ENCODE results near the gene SNORC. TPM values are rescaled to one million over a fixed set of nuclear protein-coding genes. Genes with fewer than 3 reads are reported as not detected.
"Not testable (repeated sequence)": the region's sequence is repeated elsewhere in the genome, so short reads cannot be mapped to it uniquely, and the experiment has no call there.

Gene SNORC
- total RNA-seq, 2 donors from 2014 or later, result 1.8 TPM; not detected in 1

DNA sequence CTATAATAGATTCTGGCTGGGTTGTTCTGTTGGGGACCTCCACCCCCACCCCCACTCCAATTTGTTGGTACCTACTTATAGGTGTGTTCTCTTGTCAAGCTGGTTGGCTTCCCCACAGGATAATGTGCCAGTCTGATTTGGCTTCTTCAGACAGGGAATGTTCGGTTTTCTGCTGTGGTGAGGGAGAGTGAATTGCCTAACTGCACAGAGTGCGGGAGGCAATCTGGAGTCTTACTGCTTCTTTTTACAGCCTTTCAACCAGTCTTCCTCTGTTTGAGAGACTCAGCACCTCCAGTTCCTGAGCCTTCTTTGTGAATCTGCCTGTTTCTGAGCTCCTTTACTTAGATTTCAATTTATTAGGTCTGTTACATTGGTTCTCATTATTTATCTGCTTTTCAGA is 27.4 kb upstream of the SNORC start:
- no peak overlapping the region for H3K4me3 ChIP-seq
- peaks cover 31% of the 10 kb centered on the region for H3K4me1 ChIP-seq
- 58 to 69% methylated on average over 2 of the region's 2 CpGs for WGBS, 2 donors
- ATAC-seq (no peak), DNase-seq (no peak)
- H3K36me3 ChIP-seq (replicated peaks in 1 of 2; ENCODE audit: insufficient read depth in 1 of 2, low read depth in 2 of 2), result peaks cover 4 to 26% of the 10 kb centered on the region in 2 donors
- no peaks in the 10 kb centered on the region for H3K9me3 ChIP-seq
- intact Hi-C loops (cut with DNase I), result no loop called here
- TF ChIP-seq POLR2A (IDR thresholded peaks at IDR 0.05), result no peak
- TF ChIP-seq, protein P1, sequence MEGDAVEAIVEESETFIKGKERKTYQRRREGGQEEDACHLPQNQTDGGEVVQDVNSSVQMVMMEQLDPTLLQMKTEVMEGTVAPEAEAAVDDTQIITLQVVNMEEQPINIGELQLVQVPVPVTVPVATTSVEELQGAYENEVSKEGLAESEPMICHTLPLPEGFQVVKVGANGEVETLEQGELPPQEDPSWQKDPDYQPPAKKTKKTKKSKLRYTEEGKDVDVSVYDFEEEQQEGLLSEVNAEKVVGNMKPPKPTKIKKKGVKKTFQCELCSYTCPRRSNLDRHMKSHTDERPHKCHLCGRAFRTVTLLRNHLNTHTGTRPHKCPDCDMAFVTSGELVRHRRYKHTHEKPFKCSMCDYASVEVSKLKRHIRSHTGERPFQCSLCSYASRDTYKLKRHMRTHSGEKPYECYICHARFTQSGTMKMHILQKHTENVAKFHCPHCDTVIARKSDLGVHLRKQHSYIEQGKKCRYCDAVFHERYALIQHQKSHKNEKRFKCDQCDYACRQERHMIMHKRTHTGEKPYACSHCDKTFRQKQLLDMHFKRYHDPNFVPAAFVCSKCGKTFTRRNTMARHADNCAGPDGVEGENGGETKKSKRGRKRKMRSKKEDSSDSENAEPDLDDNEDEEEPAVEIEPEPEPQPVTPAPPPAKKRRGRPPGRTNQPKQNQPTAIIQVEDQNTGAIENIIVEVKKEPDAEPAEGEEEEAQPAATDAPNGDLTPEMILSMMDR (IDR thresholded peaks at IDR 0.05), result no peak
- no peaks in the 10 kb centered on the region for H3K27me3 ChIP-seq
- H3K27ac ChIP-seq, result no peak overlapping the region

DNA sequence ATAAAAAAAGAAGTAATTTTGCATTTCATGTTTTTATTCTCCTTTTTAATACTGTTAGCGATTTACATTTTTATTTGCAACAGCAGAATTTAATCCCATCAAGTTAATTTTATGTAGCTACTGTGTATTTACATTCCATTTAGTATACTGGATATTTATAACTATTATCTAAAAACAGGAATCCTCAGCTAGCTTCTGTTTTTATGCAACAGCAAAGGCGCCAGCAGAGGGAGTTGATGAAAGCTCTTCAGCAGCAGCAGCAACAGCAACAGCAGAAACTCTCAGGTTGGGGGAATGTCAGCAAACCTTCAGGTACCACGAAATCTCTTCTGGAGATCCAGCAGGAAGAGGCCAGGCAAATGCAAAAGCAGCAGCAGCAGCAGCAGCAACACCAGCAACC is 26.2 kb upstream of the SNORC start:
- no peak for ATAC-seq
- Histone ChIP-seq H3K27ac (no peak overlapping the region), H3K4me3 (no peak overlapping the region), H3K9me3 (no peaks in the 10 kb centered on the region), H3K36me3 (replicated peaks in 1 of 2; ENCODE audit: insufficient read depth in 1 of 2, low read depth in 2 of 2) (peaks cover 4 to 35% of the 10 kb centered on the region in 2 donors), H3K27me3 (no peaks in the 10 kb centered on the region), H3K4me1 (peaks cover 20% of the 10 kb centered on the region)
- WGBS, 2 donors, result 86 to 87% methylated on average over 3 of the region's 3 CpGs
- no peak for TF ChIP-seq POLR2A (IDR thresholded peaks at IDR 0.05)
- TF ChIP-seq, protein P1 (IDR thresholded peaks at IDR 0.05), result no peak
- DNase-seq, result no peak
- intact Hi-C loops (cut with DNase I), result no loop called here

DNA sequence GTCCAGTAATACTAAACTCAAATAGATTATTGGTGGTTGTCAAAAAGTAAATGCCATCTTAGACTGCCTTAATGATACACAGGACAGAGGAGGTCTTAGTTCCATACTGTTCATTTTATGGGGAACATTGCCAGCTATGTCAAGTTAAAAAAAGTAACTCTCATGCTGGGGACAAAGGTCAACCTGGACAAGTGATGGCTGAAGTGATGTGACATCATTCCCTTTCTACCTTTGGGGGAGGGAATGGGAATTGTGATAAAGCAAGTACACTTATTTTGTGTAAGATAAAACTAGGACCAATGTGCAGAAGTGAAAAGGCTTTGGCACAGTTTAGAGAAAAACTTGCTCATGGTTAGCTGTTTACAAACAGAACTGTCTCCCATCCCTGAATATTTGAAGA is 24.0 kb upstream of the SNORC start:
- TF ChIP-seq, protein P1 (IDR thresholded peaks at IDR 0.05), result no peak
- no peak for TF ChIP-seq POLR2A (IDR thresholded peaks at IDR 0.05)
- Histone ChIP-seq H3K27ac (no peak overlapping the region), H3K4me3 (no peak overlapping the region), H3K27me3 (no peaks in the 10 kb centered on the region), H3K9me3 (no peaks in the 10 kb centered on the region), H3K4me1 (peaks cover 9% of the 10 kb centered on the region), H3K36me3 (replicated peaks in 1 of 2; ENCODE audit: insufficient read depth in 1 of 2, low read depth in 2 of 2) (peaks cover 8 to 45% of the 10 kb centered on the region in 2 donors)
- no peak for DNase-seq
- intact Hi-C loops (cut with DNase I), result no loop called here
- ATAC-seq, result peak; percentile 30

DNA sequence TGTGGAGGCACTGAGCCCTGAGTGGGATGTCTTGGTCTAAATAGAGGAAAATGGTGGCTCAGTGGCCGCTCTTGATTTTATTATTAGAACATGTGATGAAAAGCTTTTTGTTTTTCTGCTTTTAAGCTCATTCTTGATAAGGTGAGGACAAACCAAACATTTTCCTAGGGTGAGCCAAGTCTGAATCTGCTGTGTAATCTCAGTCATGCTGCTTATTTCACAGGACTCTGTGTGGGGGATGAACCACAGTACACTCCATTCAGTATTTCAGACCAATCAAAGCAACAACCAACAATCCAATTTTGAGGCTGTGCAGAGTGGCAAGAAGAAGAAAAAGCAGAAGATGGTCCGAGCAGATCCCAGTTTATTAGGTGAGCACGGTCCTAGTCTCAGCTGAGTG is 20.0 kb upstream of the SNORC start:
- Histone ChIP-seq H3K36me3 (replicated peaks in 1 of 2; ENCODE audit: insufficient read depth in 1 of 2, low read depth in 2 of 2) (peaks cover 4 to 42% of the 10 kb centered on the region in 2 donors), H3K4me1 (peaks cover 9% of the 10 kb centered on the region), H3K27ac (no peak overlapping the region), H3K9me3 (no peaks in the 10 kb centered on the region), H3K27me3 (no peaks in the 10 kb centered on the region), H3K4me3 (no peak overlapping the region)
- 69 to 76% methylated on average over 3 of the region's 3 CpGs for WGBS, 2 donors
- ATAC-seq (no peak), DNase-seq (no peak)
- no peak for TF ChIP-seq POLR2A (IDR thresholded peaks at IDR 0.05)
- TF ChIP-seq, protein P1 (IDR thresholded peaks at IDR 0.05), result no peak
- intact Hi-C loops (cut with DNase I), result loop anchor here (10.0 kb wide), 1 partner anchor 395 kb away; no protein-coding TSS in a partner anchor

DNA sequence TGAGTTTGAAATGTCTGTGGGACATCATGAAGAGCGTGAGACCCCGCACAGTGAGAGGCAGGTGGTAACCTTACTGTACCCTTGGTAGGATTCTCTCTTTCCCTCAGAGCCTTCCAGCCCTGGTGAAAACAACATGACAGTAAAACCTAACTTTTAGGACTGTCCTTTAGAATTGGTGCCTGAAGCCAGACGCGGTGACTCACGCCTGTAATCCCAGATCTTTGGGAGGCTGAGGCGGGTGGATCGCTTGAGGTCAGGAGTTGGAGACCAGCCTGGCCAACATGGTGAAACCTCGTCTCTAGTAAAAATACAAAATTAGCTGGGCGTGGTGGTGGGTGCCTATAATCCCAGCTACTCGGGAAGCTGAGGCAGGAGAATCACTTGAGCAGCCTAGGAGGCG is 18.0 kb upstream of the SNORC start:
- 94% methylated on average over 11 of the region's 11 CpGs for WGBS, 2 donors
- intact Hi-C loops (cut with DNase I), result loop anchor here (10.0 kb wide), 1 partner anchor 393 kb away; no protein-coding TSS in a partner anchor

More for the DNA sequence above, 18.0 kb upstream of the SNORC start:
- H3K9me3 ChIP-seq, H3K27me3 ChIP-seq, H3K4me1 ChIP-seq, H3K27ac ChIP-seq, ATAC-seq, DNase-seq, H3K4me3 ChIP-seq: not testable (repeated sequence)
- H3K36me3 ChIP-seq (replicated peaks in 1 of 2; ENCODE audit: insufficient read depth in 1 of 2, low read depth in 2 of 2), result peaks cover 4 to 34% of the 10 kb centered on the region in 2 donors

Measured in body of pancreas (tissue), 4 donors.